GM20431 (cell line): ENCODE results near the gene CCL22.

Experiments used
- in situ Hi-C: fragments of 300-500 bp; cut with MseI, MboI; formaldehyde crosslinking; loops from one replicate; pipeline ENCODE4 v1.15.0; 2020; ENCODE audit warnings: low sequenced_read_pairs; ENCODE audit not compliant: unreplicated experiment

Gene CCL22

DNA sequence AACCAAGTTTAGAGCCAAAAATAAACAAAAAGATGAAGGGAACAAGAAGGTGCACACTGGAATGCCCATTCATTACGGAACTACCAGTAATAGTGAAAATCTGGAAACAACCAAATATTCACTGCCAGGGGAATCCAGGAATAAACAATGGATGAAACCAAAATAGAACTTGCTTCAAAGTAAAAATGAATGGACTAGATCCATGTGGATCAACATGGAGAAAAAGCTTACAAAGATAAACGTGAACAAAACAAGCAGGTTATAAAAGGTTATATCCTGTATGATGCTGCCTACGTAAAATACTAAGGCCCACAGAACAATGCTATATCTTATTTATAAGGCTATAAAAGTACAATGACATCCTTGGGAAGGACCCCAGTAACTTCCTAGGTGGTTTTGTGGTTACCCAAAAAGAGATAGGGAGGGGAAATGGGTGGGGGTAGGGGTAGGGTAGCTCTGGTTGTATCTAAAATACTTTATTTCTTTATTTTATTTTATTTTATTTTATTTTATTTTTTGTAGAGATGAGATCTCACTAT lies 12.8 kb upstream of the CCL22 start:
- in situ Hi-C loops, result no loop called here

- in situ Hi-C loops, result no loop called here
Measured at GRCh38 chr16:57347858-57348257, 10.7 kb upstream of the CCL22 start.

DNA sequence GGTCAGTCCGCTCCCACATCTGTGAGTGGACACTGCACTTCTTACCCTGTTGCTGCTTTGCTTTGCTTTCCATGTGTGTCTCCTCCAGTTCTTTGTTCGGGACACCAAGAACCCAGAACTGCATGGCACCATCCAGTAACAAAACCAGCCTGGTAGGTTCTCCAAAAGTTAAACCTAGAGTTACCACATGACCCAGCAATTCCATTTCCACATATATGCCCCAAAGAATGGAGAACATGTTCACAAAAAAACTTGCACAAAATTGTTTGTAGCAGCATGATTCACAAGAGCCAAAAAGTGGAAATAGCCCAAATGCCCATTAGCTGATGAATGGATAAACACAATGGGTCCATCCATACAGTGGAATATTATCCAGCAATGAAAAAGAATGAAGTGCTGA lies 10.3 kb upstream of the CCL22 start:
- in situ Hi-C loops, result no loop called here

GRCh38 chr16:57349212-57350031 lies 9.2 kb upstream of the CCL22 start:
- in situ Hi-C loops, result no loop called here

DNA sequence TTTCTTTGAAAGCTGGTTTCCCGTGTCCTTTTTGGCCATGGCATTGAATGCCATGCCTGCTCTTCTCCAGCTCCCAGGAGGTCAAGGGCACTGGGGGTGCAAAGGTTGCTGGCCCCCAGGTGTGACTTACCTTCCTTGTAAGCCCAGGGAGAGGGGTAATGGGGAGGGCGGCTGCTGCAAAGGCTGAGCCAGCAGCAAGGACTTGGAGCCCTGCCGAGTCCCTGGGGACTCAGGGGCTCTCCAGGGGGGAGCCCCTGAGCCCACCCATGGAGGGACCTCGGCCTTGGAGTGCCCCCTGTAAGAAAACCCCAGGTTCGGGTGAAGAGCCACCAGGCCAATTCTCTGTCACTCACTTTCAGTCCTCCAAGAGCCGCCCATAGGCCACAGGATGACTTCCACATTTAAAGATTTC lies 5.9 kb upstream of the CCL22 start:
- in situ Hi-C loops, result no loop called here

GRCh38 chr16:57354311-57354710 lies 4.3 kb upstream of the CCL22 start:
- in situ Hi-C loops, result no loop called here

GRCh38 chr16:57355898-57356414 lies 2.6 kb upstream of the CCL22 start:
- in situ Hi-C loops, result no loop called here

DNA sequence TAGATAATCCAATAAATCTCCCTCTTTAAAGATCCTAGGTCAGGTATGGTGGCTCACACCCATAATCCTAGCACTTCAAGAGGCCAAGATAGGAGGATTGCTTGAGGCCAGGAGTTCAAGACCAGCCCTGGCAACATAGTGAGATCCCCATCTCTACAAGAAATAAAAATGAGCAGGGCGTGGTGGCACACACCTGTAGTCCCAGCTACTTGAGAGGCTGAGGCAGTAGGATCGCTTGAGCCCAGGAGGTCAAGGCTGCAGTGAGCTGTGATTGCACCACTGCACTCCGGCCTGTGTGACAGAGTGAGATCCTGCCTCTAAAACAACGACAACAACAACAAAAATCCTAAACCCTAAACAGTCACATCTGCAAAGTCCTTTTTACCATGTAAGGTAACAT lies 2.0 kb upstream of the CCL22 start:
- in situ Hi-C loops, result no loop called here

- in situ Hi-C loops, result no loop called here
Measured at GRCh38 chr16:57357330-57358085, 1.1 kb upstream of the CCL22 start.

DNA sequence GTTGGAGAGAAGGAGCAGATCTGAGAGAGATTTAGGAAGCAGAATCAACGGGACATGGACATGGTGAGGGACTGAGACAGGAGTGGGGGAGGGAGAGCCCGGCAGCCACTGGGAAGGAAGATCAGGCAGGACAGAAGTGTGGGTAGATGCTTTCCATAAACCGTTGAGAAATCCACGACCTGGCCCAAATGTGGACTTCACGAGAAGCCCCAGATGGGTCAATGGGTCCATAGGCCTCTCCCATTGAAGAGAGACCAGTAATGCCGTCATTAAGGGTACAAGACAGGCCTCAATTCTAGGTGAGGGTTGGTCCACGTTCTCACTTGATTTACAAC lies 530 bp upstream of the CCL22 start:
- in situ Hi-C loops, result no loop called here

GRCh38 chr16:57360321-57360935 lies 1.8 kb downstream of the CCL22 start:
- in situ Hi-C loops, result no loop called here

DNA sequence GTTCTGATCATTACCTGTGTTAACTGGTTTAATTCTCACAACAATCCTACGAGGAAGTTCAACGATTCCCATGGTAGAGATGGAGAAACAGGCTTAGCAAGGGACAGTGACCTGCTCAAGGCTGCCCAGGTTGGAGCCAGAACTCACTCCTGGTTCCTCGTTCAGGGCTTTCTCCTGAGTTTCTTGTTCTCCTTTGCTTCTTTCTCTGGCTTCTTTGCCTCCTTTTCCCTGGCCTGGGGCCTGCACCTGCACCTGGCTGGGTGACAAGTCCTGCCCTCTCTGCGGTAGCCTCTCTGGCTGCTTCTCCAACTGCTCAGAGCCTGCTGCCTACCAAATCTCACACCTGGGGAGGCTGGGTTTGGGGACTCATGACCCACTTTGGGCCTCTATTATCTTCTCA lies 2.8 kb downstream of the CCL22 start:
- in situ Hi-C loops, result no loop called here

DNA sequence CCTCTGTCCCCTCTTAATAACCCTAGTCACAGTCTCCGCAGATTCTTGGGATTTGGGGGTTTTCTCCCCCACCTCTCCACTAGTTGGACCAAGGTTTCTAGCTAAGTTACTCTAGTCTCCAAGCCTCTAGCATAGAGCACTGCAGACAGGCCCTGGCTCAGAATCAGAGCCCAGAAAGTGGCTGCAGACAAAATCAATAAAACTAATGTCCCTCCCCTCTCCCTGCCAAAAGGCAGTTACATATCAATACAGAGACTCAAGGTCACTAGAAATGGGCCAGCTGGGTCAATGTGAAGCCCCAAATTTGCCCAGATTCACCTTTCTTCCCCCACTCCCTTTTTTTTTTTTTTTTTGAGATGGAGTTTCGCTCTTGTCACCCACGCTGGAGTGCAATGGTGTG lies 5.6 kb downstream of the CCL22 start:
- in situ Hi-C loops, result no loop called here

DNA sequence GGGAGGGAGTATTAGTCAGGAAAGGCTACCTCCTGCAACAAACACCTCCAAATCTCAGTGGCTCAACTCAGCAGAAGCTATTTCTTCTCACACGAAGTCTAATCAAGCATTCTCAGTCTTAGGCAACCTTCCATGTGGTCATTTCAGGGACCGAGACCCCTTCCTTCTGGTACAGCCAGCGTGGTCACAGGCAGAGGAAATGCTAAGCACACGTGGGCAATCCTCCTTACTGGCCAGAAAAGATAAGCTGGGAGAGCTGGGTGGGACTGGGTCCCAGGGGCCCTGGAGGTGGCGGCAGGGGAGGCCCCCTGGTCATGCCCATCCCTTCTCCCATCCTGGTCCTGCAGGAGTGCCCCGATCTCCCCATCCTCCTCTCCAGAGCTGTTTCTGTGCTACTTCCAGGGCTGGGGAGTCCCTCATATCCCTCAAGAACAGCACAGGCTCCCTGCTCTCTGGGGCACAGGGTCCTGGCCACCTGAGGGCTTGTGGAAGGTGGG lies 8.0 kb downstream of the CCL22 start:
- in situ Hi-C loops, result no loop called here

- in situ Hi-C loops, result no loop called here
Measured at GRCh38 chr16:57367116-57367752, 8.7 kb downstream of the CCL22 start.

DNA sequence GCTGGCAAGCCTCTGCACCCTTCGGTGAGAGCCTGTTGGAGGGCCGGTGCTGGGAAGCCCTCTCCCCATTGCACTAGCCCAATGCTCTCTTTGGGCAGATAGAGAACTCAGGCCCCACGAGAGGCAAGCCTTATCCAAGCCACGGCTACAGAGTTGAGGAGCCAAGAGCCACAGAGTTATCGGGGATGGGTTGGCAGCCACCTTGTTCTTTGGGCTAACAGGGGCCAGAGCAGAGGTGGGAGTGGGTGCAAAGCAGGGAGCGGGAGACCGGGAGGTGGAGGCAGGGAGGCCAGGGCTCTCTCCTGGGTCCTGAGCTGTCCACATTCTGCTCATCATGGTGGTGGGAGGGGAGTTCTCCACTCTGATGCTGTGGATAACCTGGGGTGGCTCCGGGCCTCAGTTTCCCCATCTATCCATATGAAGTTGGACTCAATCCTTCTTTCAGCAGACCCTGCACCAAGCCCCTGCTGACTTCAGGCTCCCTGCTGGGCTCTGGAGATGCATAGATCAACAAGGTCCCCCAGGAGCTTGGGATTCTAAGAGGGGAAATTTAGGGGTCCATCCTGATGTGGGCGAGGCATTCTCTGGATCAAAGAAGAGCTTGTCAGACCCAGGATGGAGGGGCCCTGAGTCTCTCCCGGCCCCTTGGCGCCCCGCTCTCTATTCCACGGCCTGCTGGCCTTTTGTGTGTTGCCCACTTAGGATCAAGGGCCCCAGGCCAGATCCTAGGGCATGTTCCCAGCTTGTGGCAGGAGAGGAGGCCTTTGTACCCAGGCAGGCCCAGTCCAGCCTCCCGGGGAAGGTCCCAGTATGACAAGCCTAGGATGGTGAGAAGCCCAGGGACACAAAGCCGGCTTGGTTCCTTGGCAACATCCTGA lies 13.2 kb downstream of the CCL22 start:
- in situ Hi-C loops, result no loop called here

- in situ Hi-C loops, result no loop called here
Measured at GRCh38 chr16:57372372-57373116, 14.0 kb downstream of the CCL22 start, which contains the start of gene CX3CL1. CX3CL1 (plus strand) TSS chr16:57372490; CDS start chr16:57372569, 79 bp downstream.
